GM21515 (cell line): ENCODE data around the gene MED15.

ENCODE experiments used
- ATAC-seq: cut with Tn5 transposase; IDR thresholded peaks from one replicate; pipeline ENCODE4 v1.9.1; 2021; ENCODE audit not compliant: unreplicated experiment

MED15 gene

DNA sequence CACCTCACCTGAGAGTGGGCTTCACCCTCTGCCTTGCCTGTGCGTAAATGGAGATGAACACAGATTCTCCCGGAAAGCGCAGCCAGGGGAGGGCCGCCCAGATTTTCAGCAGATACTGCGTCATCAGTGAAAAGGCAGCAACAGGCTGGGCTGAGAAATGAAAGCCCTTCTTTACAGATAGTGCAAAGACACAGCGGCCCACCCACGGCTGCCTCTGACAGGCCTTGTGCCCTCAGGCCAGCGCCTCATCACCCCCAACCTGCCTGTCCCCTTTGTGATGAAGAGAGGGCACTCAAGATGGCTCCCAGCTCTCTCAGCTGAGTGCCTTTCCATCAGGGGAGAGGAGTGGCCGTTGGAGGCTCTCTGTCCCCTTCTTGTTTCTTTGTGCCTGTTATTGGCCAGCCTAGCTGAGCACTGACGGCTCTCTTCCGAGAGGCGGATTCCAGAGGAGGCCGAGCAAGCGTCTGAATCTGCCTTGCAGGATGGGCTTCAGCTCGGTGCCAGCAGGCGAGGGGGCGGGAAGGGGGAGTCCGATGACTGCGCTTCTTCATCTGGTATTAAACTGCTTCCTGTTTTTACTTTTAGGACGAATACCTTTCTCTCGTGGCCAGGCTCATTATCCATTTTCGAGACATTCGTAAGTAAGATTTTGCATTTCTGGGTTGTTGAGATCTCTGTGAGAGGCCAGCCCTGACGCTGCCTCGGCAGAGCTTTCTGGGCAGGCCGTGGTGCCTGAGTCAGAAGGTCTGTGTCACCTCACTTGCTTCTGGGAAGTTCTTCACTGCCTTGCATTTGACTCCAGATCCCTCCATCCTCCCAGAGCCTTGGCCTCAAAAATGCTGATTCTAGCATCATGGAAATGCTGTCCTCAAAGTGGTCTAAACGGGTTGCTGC is 43.7 kb downstream of the MED15 start:
- no peak for ATAC-seq

DNA sequence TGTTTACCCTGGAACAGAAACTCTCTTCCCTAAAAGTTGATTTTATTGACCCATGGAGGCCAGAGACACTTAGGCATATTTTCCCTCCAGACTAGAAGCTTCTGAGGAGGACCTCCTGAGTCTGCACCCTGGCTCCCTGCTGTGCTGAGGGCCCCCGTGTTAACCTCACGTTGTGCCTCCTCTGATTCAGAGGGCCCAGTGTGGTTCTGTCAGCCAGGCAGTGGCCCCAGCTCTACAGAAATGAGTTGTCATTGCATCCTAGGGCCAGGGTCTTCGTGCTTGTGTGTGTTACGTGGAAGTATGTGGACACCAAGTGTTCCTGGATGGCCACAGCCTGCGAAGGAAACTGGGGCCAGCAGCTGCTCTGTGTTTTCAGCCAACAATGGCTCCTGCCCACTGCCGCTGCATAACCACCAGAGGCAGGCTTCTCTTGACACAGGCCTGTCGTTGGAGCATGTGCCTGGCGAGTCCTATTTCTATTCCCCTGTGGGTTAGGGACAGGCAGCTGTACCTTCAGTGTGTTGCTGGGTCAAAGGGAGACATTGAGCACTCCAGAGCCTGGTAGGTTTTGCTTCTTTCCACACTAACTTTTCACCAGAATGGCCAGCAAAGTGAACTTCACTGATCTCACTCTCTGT is 44.5 kb downstream of the MED15 start:
- ATAC-seq: no peak

DNA sequence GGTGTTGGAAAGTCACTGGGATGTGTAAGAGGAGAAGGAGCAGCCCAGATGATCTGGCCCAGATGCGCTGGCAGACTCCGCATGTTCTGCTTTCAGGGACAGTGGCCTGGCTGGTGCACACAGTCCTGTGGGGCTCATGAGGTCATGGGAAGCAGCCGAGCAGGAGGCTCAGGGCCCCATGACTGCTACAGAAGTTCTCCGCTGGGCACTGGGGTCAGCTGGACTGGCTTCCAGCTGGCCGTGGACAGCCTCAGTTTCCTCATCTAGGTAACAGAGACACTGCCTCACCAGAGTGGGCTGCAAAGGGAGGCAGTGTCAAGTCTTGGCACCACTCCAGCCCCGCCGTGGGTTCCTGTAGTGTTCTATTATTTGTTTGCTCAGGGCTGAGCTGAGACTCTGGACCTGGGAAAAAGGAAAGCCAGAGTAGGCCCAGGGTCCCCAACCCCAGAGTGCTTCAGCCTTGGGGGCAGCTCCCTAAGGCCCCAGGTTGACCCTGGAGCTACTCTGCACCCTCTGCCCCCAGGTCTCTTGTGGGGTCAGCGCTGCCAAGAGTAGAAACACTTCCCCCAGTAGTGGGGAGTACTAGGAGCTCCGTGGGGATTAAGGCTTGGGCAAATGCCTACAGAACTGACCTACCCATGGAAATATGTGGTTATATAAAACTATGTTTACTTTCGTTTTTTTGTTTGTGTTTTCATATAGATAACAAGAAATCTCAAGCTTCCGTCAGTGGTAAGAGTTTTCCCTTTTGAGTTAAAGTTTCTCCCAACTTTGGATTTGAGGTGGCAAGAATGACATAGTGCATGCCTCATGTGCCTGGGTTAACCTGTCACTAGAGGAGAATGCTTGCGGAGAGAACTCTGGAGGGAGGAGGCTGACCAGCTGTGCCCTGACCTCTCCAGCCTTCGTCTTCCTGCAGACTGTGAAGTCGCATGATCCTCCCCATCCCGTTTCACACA is 45.3 kb downstream of the MED15 start:
- ATAC-seq: no peak

DNA sequence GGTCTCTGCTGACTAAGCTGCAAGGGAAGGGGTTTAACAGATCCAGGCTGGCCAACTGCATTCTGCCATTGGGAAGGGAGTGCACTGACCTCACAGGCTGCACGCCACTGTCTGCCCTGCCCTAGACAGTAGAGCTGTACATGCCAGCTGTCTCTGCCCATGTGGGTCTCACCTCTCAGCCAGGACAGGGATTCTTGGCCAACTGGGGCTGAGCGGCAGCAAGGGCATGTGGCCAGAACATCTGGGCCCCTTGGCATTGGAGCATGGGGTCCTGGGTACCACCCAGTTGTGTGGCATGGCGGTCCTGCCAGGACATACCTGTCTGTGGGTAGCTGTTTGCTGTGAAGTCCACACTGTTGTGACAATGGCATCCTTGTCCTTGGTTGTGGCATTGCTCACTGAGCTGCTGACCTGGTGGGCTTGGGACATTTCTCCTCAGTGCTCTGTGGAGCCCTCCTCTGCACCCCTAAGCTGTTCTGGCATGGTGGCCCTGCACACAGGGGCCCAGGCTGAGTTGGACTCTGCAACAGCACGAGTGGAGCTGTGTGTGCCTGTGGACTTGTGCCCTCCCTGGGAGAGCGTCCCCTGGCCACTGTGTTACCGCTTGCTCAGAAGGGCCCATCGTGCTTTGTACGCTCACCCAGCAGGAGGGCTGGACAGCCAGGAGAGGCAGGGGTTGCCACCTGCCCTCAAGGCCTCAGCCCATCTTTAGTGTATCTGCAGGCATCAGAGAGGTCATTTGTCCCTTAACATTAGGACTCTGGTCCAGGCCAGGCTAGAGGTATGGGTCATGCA is 46.7 kb downstream of the MED15 start:
- ATAC-seq: no peak

DNA sequence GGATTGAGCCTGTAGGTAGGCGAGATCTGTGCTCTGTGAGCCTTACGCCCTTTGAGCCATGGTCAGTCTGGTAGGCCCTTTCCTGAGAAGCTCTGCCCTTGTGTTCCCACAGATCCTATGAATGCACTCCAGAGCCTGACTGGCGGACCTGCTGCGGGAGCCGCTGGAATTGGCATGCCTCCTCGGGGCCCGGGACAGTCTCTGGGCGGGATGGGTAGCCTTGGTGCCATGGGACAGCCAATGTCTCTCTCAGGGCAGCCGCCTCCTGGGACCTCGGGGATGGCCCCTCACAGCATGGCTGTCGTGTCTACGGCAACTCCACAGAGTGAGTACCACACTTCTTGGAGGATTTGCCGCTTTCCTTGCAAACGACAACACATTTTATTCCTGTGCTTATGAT is 47.4 kb downstream of the MED15 start:
- ATAC-seq: no peak

DNA sequence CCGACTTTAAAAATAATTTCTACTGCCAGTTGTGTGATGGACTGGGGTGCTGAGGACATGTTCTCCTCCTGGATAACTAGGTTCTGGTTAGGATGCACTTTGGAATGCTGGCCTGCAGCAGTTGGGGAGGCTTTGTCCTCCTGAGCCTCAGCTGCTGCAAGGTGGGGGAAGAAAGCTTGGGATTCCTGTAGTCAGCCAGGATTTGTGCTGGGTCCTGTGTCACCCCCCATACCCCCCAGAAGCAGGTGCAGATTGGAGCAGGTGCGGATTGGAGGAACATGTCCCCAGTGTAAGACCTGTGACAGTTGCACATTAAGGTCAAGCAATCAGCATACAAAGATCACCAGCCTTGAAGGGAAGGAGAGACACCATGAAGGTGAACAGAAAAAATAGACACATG is 51.1 kb downstream of the MED15 start:
- no peak for ATAC-seq

DNA sequence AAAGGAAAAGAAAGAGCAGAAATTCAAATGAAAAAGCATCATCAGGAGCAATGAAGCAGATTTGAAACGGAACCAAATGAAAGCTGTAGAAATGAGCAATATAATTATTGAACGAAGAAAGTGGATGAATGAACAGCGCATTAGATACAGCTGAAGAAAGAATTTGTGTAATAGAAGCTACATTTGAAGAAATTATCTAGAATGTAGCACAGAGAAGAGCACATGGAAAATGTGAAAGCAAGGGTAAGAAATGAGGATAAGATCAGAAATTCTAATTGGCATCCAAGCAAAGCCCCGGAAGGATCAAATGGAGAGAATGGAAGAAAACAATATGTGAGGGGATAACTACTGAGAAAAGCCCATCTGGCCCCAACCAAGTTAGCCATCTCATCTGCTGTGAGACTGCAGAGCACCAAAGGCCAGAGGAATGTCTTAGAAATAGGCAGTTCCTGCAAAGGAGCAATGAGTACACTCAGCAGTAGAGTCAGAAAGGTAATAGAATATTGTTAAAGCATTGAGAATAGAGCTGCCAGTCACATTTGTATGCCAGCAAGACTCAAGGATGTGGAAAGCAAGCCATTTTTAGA is 51.9 kb downstream of the MED15 start:
- ATAC-seq: no peak

DNA sequence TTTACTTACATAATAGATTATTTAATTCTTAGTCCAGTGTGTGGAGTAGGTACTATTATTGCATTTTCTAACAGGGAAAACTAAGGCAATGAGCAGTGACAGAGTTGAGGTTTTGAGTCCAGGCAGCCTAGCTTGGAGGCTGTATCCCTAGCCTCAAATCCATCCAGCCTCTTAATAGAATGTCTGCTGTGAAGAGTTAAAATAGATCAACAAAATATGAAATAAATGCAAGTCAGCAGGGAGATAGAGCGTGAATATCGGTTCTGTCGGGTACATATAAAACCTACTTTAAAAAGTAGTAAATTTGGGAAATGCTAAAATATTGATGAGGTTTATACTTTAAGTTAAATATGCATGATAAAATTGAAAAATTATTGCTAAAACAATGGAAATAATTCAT is 53.3 kb downstream of the MED15 start:
- no peak for ATAC-seq

DNA sequence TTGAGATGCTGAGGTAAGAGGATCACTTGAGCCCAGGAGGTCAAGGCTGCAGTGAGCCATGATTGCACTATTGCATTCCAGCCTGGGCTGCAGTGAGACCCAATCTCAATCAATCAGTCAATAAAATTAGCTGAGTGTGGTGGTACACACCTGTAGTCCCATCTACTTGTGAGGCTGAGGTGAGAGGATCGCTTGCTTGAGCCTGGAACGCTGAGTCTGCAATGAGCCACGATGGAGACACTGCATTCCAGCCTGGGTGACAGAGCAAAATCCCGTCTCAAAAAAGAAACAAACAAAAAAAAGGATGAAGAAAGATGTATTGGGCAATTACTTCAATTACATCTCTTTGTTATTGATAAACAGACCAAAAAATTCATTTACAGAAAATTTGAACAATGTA is 54.5 kb downstream of the MED15 start:
- ATAC-seq: no peak

DNA sequence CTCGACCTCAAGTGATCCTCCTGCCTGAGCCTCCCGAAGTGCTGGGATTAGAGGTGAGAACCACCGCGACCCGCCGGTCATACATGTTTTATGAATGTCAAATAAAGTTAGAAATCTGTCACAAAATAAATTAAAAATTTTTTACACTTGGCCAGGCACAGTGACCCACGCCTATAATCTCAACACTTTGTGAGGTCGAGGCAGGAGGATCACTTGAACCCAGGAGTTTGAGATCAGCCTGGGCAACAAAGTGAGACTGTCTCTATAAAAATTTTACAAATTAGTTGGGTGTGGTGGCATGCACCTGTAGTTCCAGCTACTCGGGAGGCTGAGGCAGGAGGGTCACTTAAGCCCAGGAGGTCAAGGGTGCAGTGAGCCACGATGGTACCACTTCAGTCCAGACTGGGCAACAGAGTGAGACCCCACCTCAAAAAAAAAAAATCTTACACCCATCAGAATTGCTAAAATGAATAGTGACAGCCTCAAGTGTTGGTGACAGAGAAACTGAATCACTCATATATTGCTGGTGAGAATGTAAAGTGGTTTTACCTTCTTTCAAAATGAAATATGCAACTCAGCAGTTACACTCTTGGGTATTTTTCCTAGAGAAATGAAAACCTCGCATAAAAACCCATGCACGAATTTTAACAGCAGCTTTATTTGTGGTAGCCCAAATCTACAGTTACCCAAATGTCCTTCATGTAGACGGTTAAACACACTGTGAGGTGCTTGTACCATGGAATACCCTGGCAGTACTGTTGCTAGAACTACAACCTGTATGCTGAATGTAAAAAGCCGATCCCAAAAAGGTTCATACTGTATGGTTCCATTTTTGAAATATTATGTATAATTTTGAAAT is 55.4 kb downstream of the MED15 start:
- ATAC-seq: no peak

DNA sequence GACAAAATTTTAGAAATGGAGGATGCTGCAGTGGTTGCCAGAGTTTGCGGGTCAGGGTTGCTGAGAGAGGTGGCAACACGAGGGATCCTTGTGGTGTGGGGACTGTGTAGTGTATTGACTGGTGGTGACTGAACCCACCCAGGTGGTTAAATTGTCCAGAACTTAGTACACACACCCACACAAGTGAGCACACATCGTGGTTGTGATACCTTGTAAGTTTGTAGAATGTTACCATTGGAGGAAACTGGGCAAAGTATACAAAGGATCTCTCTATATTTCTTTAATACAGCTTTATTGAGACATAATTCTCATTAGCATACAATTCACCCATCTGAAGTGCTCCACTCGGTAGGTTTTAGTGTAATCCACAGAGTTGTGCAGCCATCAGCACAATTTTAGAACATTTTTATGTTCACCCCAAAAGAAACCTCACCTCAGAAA is 56.1 kb downstream of the MED15 start:
- ATAC-seq: no peak

DNA sequence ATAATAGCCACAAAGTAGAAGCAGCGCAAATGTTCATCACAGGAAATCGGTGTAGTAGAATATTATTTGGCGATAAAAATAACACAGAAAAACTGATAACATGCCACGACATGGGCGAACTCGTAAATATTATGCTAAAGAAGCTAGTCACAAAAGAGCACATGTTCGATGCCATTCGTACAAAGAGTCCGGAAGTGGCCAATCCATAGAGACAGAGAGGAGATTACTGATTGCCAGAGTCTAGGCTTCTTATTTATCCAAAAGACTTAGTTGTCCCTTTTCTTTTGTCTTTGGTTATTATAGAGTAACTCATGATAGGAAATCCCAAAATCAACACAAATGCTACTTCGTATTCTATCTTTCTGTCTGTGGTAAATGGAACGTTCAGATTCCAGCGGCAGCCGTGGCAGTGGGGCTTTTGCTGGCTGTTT is 56.5 kb downstream of the MED15 start:
- ATAC-seq: no peak

DNA sequence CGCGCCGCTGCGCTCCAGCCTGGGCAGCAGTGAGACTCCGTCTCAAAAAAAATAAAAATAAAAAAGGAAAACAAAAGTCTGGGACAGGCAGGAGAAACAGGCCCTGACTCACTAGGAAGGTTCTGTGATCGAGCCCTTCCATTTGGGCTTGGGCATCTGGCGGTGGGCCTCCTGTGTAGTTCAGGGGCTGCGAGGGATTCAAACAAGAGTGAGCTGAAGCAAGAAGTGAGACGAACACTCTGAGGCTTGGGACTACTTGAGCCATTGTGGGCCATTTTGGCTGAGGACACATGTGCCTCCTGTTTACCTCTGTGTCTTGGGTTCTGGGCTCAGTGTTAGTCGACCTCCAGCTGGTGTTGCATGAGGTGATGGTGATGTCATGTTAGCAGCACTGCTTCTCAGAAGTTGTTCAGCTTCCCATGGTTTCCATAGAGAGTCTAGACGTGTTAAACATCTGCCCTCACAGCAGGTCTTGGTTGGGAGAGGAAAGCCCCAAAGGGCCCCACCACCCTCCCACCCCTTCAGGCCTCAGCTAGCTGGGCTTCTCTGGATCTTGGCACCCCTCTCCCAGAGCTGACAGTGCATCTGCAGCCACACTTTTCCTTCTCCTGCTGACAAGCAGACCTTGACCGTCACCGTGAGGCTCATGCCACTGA is 57.8 kb downstream of the MED15 start:
- ATAC-seq: no peak

DNA sequence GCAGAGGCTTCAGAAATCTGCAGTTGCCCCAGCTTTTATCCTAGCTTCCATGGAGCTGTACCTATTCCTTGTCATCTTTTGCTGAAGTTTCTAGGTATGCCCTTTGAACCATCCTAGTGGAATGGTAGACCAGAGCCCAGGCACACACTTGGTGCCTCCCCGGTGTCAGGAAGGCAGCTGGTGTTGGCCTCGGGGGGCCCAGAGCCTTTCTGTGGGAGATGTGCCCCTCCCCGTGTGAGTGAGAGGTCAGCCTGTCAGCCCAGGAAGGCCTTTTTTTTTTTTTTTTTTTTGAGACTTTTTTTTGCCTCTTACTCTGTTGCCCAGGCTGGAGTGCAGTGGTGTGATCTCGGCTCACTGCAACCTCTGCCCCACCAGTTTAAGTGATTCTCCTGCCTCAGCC is 58.4 kb downstream of the MED15 start:
- no peak for ATAC-seq

DNA sequence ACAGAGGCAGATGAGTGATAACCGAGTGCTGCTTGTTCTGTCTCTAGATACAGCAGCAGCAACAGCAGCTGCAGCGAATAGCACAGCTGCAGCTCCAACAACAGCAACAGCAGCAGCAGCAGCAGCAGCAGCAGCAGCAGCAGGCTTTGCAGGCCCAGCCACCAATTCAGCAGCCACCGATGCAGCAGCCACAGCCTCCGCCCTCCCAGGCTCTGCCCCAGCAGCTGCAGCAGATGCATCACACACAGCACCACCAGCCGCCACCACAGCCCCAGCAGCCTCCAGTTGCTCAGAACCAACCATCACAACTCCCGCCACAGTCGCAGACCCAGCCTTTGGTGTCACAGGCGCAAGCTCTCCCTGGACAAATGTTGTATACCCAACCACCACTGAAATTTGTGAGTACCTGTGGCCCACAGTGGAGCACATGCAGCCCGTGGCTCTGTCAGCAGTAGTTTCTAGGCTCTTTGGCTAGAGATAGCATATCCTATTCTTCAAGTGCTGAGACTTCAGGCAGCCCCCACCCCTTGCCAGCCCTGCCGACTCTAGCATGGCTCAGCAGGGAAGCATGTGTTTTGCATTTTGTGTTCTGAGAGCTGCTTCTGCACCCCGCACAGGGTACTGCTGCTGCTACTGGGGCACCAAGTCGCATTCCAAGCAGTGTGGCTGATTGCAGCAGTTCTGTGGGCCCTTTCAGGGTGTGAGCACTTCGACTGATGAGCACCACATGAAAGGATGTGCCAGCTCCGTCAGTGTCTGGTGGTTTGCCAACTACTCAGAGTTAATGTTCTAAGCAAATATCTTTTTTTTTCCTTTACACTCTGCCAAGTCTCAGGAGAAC is 59.2 kb downstream of the MED15 start:
- ATAC-seq: no peak

DNA sequence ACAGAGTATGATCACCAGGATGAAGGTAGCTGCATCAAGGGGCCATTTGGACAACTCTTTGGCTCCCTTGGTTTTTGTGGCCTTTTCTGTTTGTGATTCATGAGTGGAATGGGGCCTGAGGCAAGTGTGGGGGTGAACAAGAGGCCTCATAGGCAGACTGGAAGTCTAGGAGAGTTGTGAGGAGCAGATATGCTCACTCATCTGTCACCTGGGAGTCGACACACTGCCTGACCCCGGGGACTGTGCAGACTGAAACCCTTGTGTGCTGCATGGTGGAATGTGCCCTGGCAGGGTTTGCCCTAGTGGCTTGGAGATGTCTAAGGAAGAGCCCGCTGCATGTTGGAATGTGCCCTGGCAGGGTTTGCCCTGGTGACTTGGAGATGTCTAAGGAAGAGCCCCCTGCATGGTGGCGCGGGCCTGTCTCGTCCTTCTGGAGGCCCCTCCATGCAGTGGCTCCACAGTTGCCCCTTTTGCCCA is 60.0 kb downstream of the MED15 start:
- no peak for ATAC-seq

DNA sequence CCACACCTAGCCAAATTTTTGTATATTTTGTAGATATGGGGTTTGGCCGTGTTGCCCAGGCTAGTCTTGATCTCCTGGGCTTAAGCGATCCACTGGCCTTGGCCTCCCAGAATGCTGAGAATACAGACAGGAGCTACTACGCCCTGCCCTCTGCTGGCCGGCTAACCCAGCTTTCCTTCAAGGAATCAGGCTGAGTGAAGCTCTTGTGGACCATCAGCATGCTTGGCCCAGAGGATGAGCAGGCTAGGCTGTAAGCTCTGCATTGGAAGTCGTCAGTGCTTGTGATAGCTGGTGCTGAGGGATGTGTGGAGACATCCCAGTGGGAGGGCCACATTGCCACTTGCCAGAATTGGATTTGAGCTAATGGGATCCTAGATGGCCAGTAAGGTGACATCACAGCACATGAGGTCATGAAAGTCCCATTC is 60.6 kb downstream of the MED15 start:
- ATAC-seq: no peak
